HepG2 (cell line): ENCODE measurements around the gene NFKB2. TPM values are rescaled to one million over a fixed set of nuclear protein-coding genes. Genes with fewer than 3 reads are reported as not detected.

ENCODE experiments used
- ARID4A ChIP-seq: sonication (generic); formaldehyde crosslinking; IDR thresholded peaks from 2 replicates; pipeline ENCODE4 v1.5.0; 2020; ENCODE audit warnings: mild to moderate bottlenecking, missing genetic modification reagents, borderline replicate concordance
- BCL3 ChIP-seq: sonication (generic); formaldehyde crosslinking; IDR thresholded peaks from 2 replicates; pipeline ENCODE4 v1.5.1; 2020; ENCODE audit warnings: mild to moderate bottlenecking, missing genetic modification reagents, moderate library complexity
- FOXO4 ChIP-seq: sonication (generic); formaldehyde crosslinking; conservative IDR thresholded peaks from 2 replicates; pipeline ENCODE4 v1.8.1; 2023; ENCODE audit warnings: missing genetic modification reagents
- HNF4G ChIP-seq, 2 experiments: sonication (generic) in 1 of 2; formaldehyde crosslinking in 1 of 2; IDR thresholded peaks; 2 replicates each; pipeline versions ENCODE4 v1.4.0 to v1.6.1; 2011 to 2020; ENCODE audit warnings: borderline replicate concordance in 2 of 2, low read depth in 2 of 2, mild to moderate bottlenecking in 2 of 2, low read length in 1 of 2, missing genetic modification reagents in 1 of 2, moderate library complexity in 1 of 2
- NKX3-1 ChIP-seq: sonication (generic); formaldehyde crosslinking; IDR thresholded peaks from 2 replicates; pipeline ENCODE4 v1.5.0; 2020; ENCODE audit warnings: missing genetic modification reagents
- SNAPC4 ChIP-seq: sonication (generic); formaldehyde crosslinking; IDR thresholded peaks from 2 replicates; pipeline ENCODE4 v1.4.0; 2020; ENCODE audit warnings: mild to moderate bottlenecking, missing genetic modification reagents
- STAG1 ChIP-seq: sonication (generic); formaldehyde crosslinking; IDR thresholded peaks from 2 replicates; pipeline ENCODE4 v1.4.0; 2020; ENCODE audit warnings: missing genetic modification reagents
- TFDP1 ChIP-seq: IDR thresholded peaks from 2 replicates; pipeline ENCODE4 v1.6.1; 2016; ENCODE audit warnings: missing compliant biosample characterization, missing genetic modification reagents, borderline replicate concordance
- ZNF224 ChIP-seq: sonication (generic); formaldehyde crosslinking; IDR thresholded peaks from 2 replicates; pipeline ENCODE4 v1.5.0; 2020; ENCODE audit warnings: mild to moderate bottlenecking, missing genetic modification reagents
- ZNF616 ChIP-seq: sonication (generic); formaldehyde crosslinking; IDR thresholded peaks from 2 replicates; pipeline ENCODE4 v1.5.0; 2020; ENCODE audit warnings: low read depth, mild to moderate bottlenecking, missing genetic modification reagents
- polyA plus RNA-seq, 8 experiments: library from polyadenylated mRNA; depleted of rRNA in 3 of 8; stranded (reverse) in 7 of 8; unstranded in 1 of 8; fragments of >200 nt; fragmentation: Illumina TruSeq in 4 of 8; extraction: Trizol in 4 of 8; gene quantifications; 2 replicates each; pipeline versions ENCODE4 v1.2.1 to v1.2.3, GENCODE V29; 2011 to 2016; ENCODE audit warnings: low read depth in 4 of 8, missing spikeins in 1 of 8, mixed read lengths in 1 of 8; ENCODE audit not compliant: insufficient read depth in 1 of 8
- total RNA-seq, 5 experiments: library from RNA; depleted of rRNA; stranded (reverse); fragments of >200 nt; fragmentation: Illumina TruSeq; extraction: Trizol; gene quantifications; 2 replicates each; pipeline ENCODE4 v1.2.3, GENCODE V29; 2016; ENCODE audit warnings: low read depth in 1 of 5

The NFKB2 gene
- total and polyA plus RNA-seq, 2 of the 13 experiments (the other 11 are each of a cell fraction or from before 2014, with no cell fraction given) = 7.7 to 12.5 TPM

GRCh38 chr10:102394079-102394800, 1.3 kb upstream of the NFKB2 start (continued):
- TF ChIP-seq SNAPC4 (CRISPR knock-in tag) (no peak), ARID4A (CRISPR knock-in tag) (peak; percentile 88), ZNF224 (CRISPR knock-in tag) (0 out of 2 replicates have a peak, but pooled peaks have one; percentile 20), BCL3 (CRISPR knock-in tag) (peak; percentile 96), ZNF616 (CRISPR knock-in tag) (no peak), STAG1 (CRISPR knock-in tag) (peak; percentile 71; the same call in 1 of the 2 replicates), FOXO4 (CRISPR knock-in tag) (no peak), NKX3-1 (peak; percentile 83), TFDP1 (CRISPR knock-in tag) (peak; percentile 29; the same call in 1 of the 2 replicates), HNF4G (IDR thresholded peaks at IDR 0.05; ENCODE audit: borderline replicate concordance, low read depth, low read length) (peak; percentile 20; the same call in 1 of the 2 replicates), HNF4G (CRISPR knock-in tag; IDR thresholded peaks at IDR 0.05; ENCODE audit: borderline replicate concordance, low read depth) (no peak)
